OCI-LY1 (cell line): ENCODE measurements around the gene GPR45.

Source experiments
- H2AFZ ChIP-seq: fragments of 200-600 bp; sonication (generic), shearing (Covaris generic); 2 replicates; pipeline ENCODE4 v1.6.0; 2014; ENCODE audit warnings: antibody characterized with exemption, mild to moderate bottlenecking, low read length
- H3F3A ChIP-seq: fragments of 200-600 bp; sonication (generic), shearing (Covaris generic); 2 replicates; pipeline ENCODE4 v1.6.0; 2014; ENCODE audit warnings: mild to moderate bottlenecking, antibody characterized with exemption, low read length, moderate library complexity; ENCODE audit not compliant: insufficient read depth
- H3K27ac ChIP-seq: fragments of 200-600 bp; sonication (generic); 2 replicates; pipeline ENCODE4 v1.5.1; 2014; ENCODE audit warnings: low read length, mixed run types, mild to moderate bottlenecking, low read depth; ENCODE audit not compliant: poor library complexity, severe bottlenecking
- H3K27me3 ChIP-seq: fragments of 200-600 bp; sonication (generic); 2 replicates; pipeline ENCODE4 v1.6.0; 2014; ENCODE audit warnings: antibody characterized with exemption, mild to moderate bottlenecking, low read length, moderate library complexity; ENCODE audit not compliant: insufficient read depth
- H3K36me3 ChIP-seq: fragments of 200-600 bp; sonication (generic); 2 replicates; pipeline ENCODE4 v1.6.1; 2014; ENCODE audit warnings: mild to moderate bottlenecking, antibody characterized with exemption, low read length, moderate library complexity, mixed read lengths; ENCODE audit not compliant: insufficient read depth
- H3K4me1 ChIP-seq: fragments of 200-600 bp; sonication (generic); 2 replicates; pipeline ENCODE4 v1.5.1; 2014; ENCODE audit warnings: mild to moderate bottlenecking, low read length, moderate library complexity; ENCODE audit not compliant: insufficient read depth, severe bottlenecking
- H3K4me2 ChIP-seq: fragments of 200-600 bp; sonication (generic), shearing (Covaris generic); 2 replicates; pipeline ENCODE4 v1.6.1; 2014; ENCODE audit warnings: low read length
- H3K4me3 ChIP-seq: fragments of 200-600 bp; sonication (generic); 2 replicates; pipeline ENCODE4 v1.5.1; 2014; ENCODE audit warnings: low read length, low read depth, mild to moderate bottlenecking, mixed read lengths; ENCODE audit not compliant: poor library complexity, severe bottlenecking
- H3K79me2 ChIP-seq: fragments of 200-600 bp; shearing (Covaris generic); 2 replicates; pipeline ENCODE4 v1.6.1; 2016; ENCODE audit warnings: mixed run types, low read length, mixed read lengths; ENCODE audit not compliant: insufficient read depth
- H3K9ac ChIP-seq: fragments of 200-600 bp; sonication (generic), shearing (Covaris generic); 2 replicates; pipeline ENCODE4 v1.6.1; 2014; ENCODE audit warnings: mild to moderate bottlenecking, low read length, mixed read lengths
- H3K9me2 ChIP-seq: fragments of 200-600 bp; sonication (generic), shearing (Covaris generic); 2 replicates; pipeline ENCODE4 v1.6.1; 2014; ENCODE audit warnings: low read depth, mild to moderate bottlenecking, low read length, mixed read lengths
- H3K9me3 ChIP-seq: fragments of 200-600 bp; shearing (Covaris generic); 2 replicates; pipeline ENCODE4 v1.6.1; 2014; ENCODE audit warnings: low read length, mixed read lengths
- H4K20me1 ChIP-seq: fragments of 200-600 bp; sonication (generic), shearing (Covaris generic); 2 replicates; pipeline ENCODE4 v1.6.0; 2016; ENCODE audit warnings: mild to moderate bottlenecking, low read length; ENCODE audit not compliant: insufficient read depth
- EZH2 ChIP-seq: fragments of 200-600 bp; sonication (generic), shearing (Covaris generic); IDR thresholded peaks from 2 replicates; pipeline ENCODE4 v1.8.0; 2017; ENCODE audit warnings: borderline replicate concordance, mixed run types, mild to moderate bottlenecking, antibody characterized with exemption, low read length, moderate library complexity, mixed read lengths
- TF ChIP-seq, protein P1 (sequence below): fragments of 200-600 bp; sonication (generic), shearing (Covaris generic); IDR thresholded peaks from 2 replicates; pipeline ENCODE4 v1.5.1; 2017; ENCODE audit warnings: mild to moderate bottlenecking, antibody characterized with exemption, low read length, moderate library complexity, mixed read lengths

GPR45 gene

DNA sequence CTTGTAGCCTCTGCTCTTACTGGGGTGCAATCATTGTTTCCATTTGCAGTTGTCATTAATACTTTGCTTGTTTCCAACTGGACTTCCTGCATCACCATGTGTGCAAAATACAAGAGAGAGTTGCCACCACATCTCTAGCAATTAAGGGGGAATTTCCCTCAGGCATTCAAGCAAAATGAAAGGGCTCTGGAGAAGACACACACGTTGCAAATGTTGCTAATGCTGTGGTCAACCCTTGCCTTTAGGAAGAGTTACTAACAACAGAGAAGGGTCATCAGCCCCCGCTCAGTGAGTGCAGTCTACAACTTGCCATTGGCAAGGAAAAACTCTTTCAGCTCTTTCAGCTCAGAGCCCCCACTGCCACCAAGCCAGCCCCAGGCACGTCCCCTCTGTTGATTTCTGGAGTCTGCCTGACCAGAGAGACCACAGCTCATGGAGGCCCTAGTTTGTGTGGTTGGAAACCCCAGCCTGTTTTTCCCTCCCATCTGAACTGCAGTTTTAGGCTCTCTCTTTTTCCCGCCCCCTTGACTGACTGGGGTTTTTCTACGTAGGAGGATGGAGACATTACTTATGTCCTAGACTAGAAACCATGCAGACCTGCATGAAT, 25.9 kb upstream of the GPR45 start:
- H3K4me2 ChIP-seq = no peak overlapping the region
- no peak overlapping the region for H3K4me3 ChIP-seq
- no peak for TF ChIP-seq EZH2
- TF ChIP-seq, protein P1, sequence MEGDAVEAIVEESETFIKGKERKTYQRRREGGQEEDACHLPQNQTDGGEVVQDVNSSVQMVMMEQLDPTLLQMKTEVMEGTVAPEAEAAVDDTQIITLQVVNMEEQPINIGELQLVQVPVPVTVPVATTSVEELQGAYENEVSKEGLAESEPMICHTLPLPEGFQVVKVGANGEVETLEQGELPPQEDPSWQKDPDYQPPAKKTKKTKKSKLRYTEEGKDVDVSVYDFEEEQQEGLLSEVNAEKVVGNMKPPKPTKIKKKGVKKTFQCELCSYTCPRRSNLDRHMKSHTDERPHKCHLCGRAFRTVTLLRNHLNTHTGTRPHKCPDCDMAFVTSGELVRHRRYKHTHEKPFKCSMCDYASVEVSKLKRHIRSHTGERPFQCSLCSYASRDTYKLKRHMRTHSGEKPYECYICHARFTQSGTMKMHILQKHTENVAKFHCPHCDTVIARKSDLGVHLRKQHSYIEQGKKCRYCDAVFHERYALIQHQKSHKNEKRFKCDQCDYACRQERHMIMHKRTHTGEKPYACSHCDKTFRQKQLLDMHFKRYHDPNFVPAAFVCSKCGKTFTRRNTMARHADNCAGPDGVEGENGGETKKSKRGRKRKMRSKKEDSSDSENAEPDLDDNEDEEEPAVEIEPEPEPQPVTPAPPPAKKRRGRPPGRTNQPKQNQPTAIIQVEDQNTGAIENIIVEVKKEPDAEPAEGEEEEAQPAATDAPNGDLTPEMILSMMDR = no peak
- no peaks in the 10 kb centered on the region for H3K4me1 ChIP-seq
- H3K36me3 ChIP-seq = no peaks in the 10 kb centered on the region
- H3K9me2 ChIP-seq = no peaks in the 10 kb centered on the region
- H3K9ac ChIP-seq = no peak overlapping the region
- 0 out of 2 replicates have a peak, but pooled peaks cover 3% of the 10 kb centered on the region for H3K27me3 ChIP-seq
- H2AFZ ChIP-seq = no peak overlapping the region
- no peak overlapping the region for H3K27ac ChIP-seq
- H3K79me2 ChIP-seq = no peaks in the 10 kb centered on the region
- H3F3A ChIP-seq = no peaks in the 10 kb centered on the region
- H3K9me3 ChIP-seq = no peaks in the 10 kb centered on the region
- H4K20me1 ChIP-seq = no peaks in the 10 kb centered on the region

DNA sequence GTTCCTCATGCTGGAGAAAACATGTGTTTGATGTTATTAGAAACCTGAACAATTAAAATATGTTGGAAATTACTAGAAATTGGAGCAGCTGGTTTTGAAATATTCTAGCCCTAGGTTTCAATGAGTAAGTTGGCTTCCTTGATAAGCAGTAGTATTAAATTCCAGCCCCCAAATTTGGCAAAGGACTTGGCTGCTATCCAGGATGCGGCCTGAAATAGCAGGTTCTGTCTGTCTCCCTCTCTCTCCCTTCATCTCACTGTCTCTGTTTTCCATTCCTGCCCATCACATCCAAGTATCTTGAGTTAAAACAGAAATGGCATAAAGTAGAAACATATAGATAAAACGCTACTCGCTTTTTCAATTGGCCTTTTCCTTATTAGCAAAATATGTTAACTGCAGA, 20.9 kb upstream of the GPR45 start:
- H3K36me3 ChIP-seq = no peaks in the 10 kb centered on the region
- no peak overlapping the region for H3K9ac ChIP-seq
- no peaks in the 10 kb centered on the region for H3K9me3 ChIP-seq
- no peaks in the 10 kb centered on the region for H3K9me2 ChIP-seq
- H3F3A ChIP-seq = no peaks in the 10 kb centered on the region
- TF ChIP-seq, protein P1 = no peak
- no peak for TF ChIP-seq EZH2
- no peak overlapping the region for H3K4me2 ChIP-seq
- no peak overlapping the region for H2AFZ ChIP-seq
- H3K4me3 ChIP-seq = no peak overlapping the region
- no peaks in the 10 kb centered on the region for H4K20me1 ChIP-seq
- H3K4me1 ChIP-seq = no peaks in the 10 kb centered on the region
- no peaks in the 10 kb centered on the region for H3K79me2 ChIP-seq
- 0 out of 2 replicates have a peak, but pooled peaks cover 3% of the 10 kb centered on the region for H3K27me3 ChIP-seq
- no peak overlapping the region for H3K27ac ChIP-seq

DNA sequence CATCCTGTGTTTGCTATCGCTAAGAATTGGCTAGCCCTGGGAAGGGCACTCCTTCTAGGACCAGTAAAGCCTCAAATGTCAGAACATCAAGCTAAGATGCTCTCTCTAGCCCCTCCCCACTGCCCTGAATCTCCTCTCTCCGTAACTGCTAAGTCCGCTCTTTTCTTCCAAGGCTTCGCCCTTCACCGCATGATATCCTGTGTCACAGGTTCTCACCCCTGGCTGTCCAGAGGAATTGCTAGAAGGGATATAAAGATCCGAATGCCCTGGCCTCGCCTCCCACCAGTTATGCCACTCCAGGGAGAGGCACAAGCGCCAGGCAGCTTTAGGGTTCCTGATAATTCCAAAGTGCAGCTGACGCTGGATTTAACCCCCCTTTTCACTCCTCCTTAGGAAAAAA, 17.1 kb upstream of the GPR45 start:
- no peak overlapping the region for H2AFZ ChIP-seq
- 0 out of 2 replicates have a peak, but pooled peaks cover 3% of the 10 kb centered on the region for H3K27me3 ChIP-seq
- no peak overlapping the region for H3K9ac ChIP-seq

More for the DNA sequence above, 17.1 kb upstream of the GPR45 start:
- Histone ChIP-seq H3K27ac (no peak overlapping the region), H3K4me3 (no peak overlapping the region), H3K36me3 (no peaks in the 10 kb centered on the region), H3K4me1 (no peaks in the 10 kb centered on the region), H3K9me2 (no peaks in the 10 kb centered on the region), H3K9me3 (no peaks in the 10 kb centered on the region), H3K4me2 (no peak overlapping the region), H4K20me1 (no peaks in the 10 kb centered on the region), H3K79me2 (no peaks in the 10 kb centered on the region), H3F3A (no peaks in the 10 kb centered on the region)
- no peak for TF ChIP-seq EZH2
- TF ChIP-seq, protein P1 = no peak
